H1 (cell line): ENCODE results near the gene CARM1. TPM values are rescaled to one million over a fixed set of nuclear protein-coding genes. Genes with fewer than 3 reads are reported as not detected.

ENCODE experiments used
- CTCF ChIA-PET: fragments of 300-600 bp; sonication (Branson Sonifier 250); formaldehyde crosslinking; loops from one replicate; lab custom pipeline; 2021; ENCODE audit not compliant: partially characterized antibody; lab: Charles Lee
- POLR2A ChIA-PET: fragments of 300-600 bp; sonication (Branson Sonifier 250); formaldehyde crosslinking; loops from one replicate; lab custom pipeline; 2021; ENCODE audit warnings: inconsistent platforms; ENCODE audit not compliant: partially characterized antibody; lab: Charles Lee
- DNase-seq, 2 experiments: peaks; one replicate each; pipeline versions ENCODE4 v3.0.0 to v3.0.0-alpha.2; 2010 to 2022; ENCODE audit warnings: low spot score in 2 of 2, low read depth in 1 of 2, mixed read lengths in 1 of 2
- FAIRE-seq: peaks from 2 replicates; lab custom pipeline; 2011; peaks lifted over from hg19 to GRCh38; lab: Jason Lieb, UNC
- H2AFZ ChIP-seq: 2 replicates; pipeline ENCODE4 v1.8.1; 2012; ENCODE audit warnings: low read length, inconsistent platforms
- H2AK5ac ChIP-seq: 2 replicates; pipeline ENCODE4 v1.6.1; 2013; ENCODE audit warnings: low read depth, low read length
- H2BK120ac ChIP-seq: replicated peaks from 2 replicates; pipeline ENCODE3; 2013; ENCODE audit warnings: low read depth, low read length, inconsistent platforms
- H2BK12ac ChIP-seq: 2 replicates; pipeline ENCODE4 v1.6.1; 2013; ENCODE audit warnings: low read depth, low read length
- H2BK15ac ChIP-seq: 2 replicates; pipeline ENCODE4 v1.6.1; 2013; ENCODE audit warnings: low read length
- H2BK20ac ChIP-seq: 2 replicates; pipeline ENCODE4 v1.6.1; 2013; ENCODE audit warnings: low read length
- H2BK5ac ChIP-seq: 2 replicates; pipeline ENCODE4 v1.6.1; 2013; ENCODE audit warnings: low read depth, low read length
- H3K14ac ChIP-seq: 2 replicates; pipeline ENCODE4 v1.6.1; 2013; ENCODE audit warnings: inconsistent platforms; ENCODE audit not compliant: insufficient read length
- H3K18ac ChIP-seq: 2 replicates; pipeline ENCODE4 v1.6.1; 2013; ENCODE audit warnings: low read length; ENCODE audit errors: extremely low read depth
- H3K23ac ChIP-seq: 2 replicates; pipeline ENCODE4 v1.6.1; 2013; ENCODE audit warnings: inconsistent platforms; ENCODE audit not compliant: insufficient read length
- H3K23me2 ChIP-seq: 2 replicates; pipeline ENCODE4 v1.6.1; 2013; ENCODE audit warnings: low read depth, low read length
- H3K27ac ChIP-seq: 2 replicates; pipeline ENCODE4 v1.6.1; 2011; ENCODE audit warnings: low read depth, low read length, inconsistent platforms
- H3K27me3 ChIP-seq, 4 experiments: replicated peaks in 1 of 4; 1 replicate in 1 of 4; 2 replicates in 3 of 4; pipeline versions ENCODE4 v1.6.1 to v1.8.1; 2011 to 2013; ENCODE audit warnings: low read length in 3 of 4, mild to moderate bottlenecking in 3 of 4, inconsistent platforms in 2 of 4, mixed read lengths in 2 of 4, moderate library complexity in 1 of 4; ENCODE audit not compliant: control insufficient read depth in 3 of 4, insufficient read depth in 3 of 4; ENCODE audit errors: extremely low read depth in 1 of 4
- H3K36me3 ChIP-seq, 4 experiments: 2 replicates each; pipeline versions ENCODE4 v1.6.1 to v1.8.1; 2011 to 2013; ENCODE audit warnings: mild to moderate bottlenecking in 4 of 4, low read length in 3 of 4, moderate library complexity in 2 of 4, control low read depth in 1 of 4, inconsistent platforms in 1 of 4; ENCODE audit not compliant: insufficient read depth in 4 of 4, control insufficient read depth in 2 of 4
- H3K4ac ChIP-seq: replicated peaks from 2 replicates; pipeline ENCODE3; 2013; ENCODE audit warnings: low read length, low read depth, mixed read lengths, inconsistent platforms; ENCODE audit not compliant: insufficient read length
- H3K4me1 ChIP-seq, 4 experiments: replicated peaks in 1 of 4; 1 replicate in 1 of 4; 2 replicates in 3 of 4; pipeline versions ENCODE4 v1.6.1 to v1.8.1; 2011 to 2013; ENCODE audit warnings: low read length in 3 of 4, inconsistent platforms in 2 of 4, mixed read lengths in 1 of 4; ENCODE audit not compliant: insufficient read depth in 4 of 4, control insufficient read depth in 3 of 4
- H3K4me2 ChIP-seq, 2 experiments: 2 replicates each; pipeline versions ENCODE4 v1.6.1 to v1.8.1; 2011 to 2013; ENCODE audit warnings: low read depth in 2 of 2, low read length in 2 of 2, control low read depth in 1 of 2, inconsistent platforms in 1 of 2, mild to moderate bottlenecking in 1 of 2; ENCODE audit not compliant: insufficient read depth in 1 of 2
- H3K4me3 ChIP-seq, 4 experiments: fragments of 200-600, 300-600 bp in 1 of 4; sonication (generic), shearing (Covaris generic), sonication (Bioruptor Twin) in 1 of 4; 2 replicates each; pipeline versions ENCODE4 v1.5.1 to v1.8.1; 2011 to 2016; ENCODE audit warnings: low read length in 4 of 4, low read depth in 3 of 4, control low read depth in 2 of 4, inconsistent platforms in 2 of 4, mild to moderate bottlenecking in 2 of 4, mixed read lengths in 1 of 4, moderate library complexity in 1 of 4; ENCODE audit not compliant: insufficient read depth in 2 of 4; ENCODE audit errors: extremely low read depth in 1 of 4
- H3K56ac ChIP-seq: replicated peaks from 2 replicates; pipeline ENCODE3; 2013; ENCODE audit warnings: low read depth, mild to moderate bottlenecking, mixed read lengths, low read length, inconsistent platforms; ENCODE audit not compliant: insufficient read length
- H3K79me1 ChIP-seq: 2 replicates; pipeline ENCODE4 v1.6.1; 2013; ENCODE audit warnings: low read depth, low read length, control low read depth
- H3K79me2 ChIP-seq, 2 experiments: 2 replicates each; pipeline versions ENCODE4 v1.6.1 to v1.8.1; 2012 to 2013; ENCODE audit warnings: low read length in 2 of 2, mild to moderate bottlenecking in 2 of 2, inconsistent platforms in 1 of 2; ENCODE audit not compliant: insufficient read depth in 2 of 2, control insufficient read depth in 1 of 2
- H3K9ac ChIP-seq, 4 experiments: replicated peaks in 1 of 4; 1 replicate in 1 of 4; 2 replicates in 3 of 4; pipeline versions ENCODE4 v1.6.1 to v1.8.1; 2011 to 2013; ENCODE audit warnings: low read depth in 3 of 4, low read length in 3 of 4, control low read depth in 2 of 4, mild to moderate bottlenecking in 2 of 4, moderate library complexity in 2 of 4, inconsistent platforms in 1 of 4; ENCODE audit errors: extremely low read depth in 1 of 4
- H3K9me3 ChIP-seq, 2 experiments: 2 replicates each; pipeline versions ENCODE4 v1.6.1 to v1.8.1; 2012 to 2013; ENCODE audit warnings: mild to moderate bottlenecking in 2 of 2, moderate library complexity in 2 of 2, control low read depth in 1 of 2, inconsistent platforms in 1 of 2, low read depth in 1 of 2, low read length in 1 of 2, mixed read lengths in 1 of 2; ENCODE audit not compliant: insufficient read depth in 2 of 2
- H4K20me1 ChIP-seq, 2 experiments: replicated peaks in 1 of 2; 2 replicates each; pipeline versions ENCODE3 to v1.8.1; 2011 to 2013; ENCODE audit warnings: inconsistent platforms in 2 of 2, low read length in 2 of 2, mild to moderate bottlenecking in 1 of 2; ENCODE audit not compliant: insufficient read depth in 2 of 2, control insufficient read depth in 1 of 2
- H4K5ac ChIP-seq: 2 replicates; pipeline ENCODE4 v1.6.1; 2013; ENCODE audit warnings: low read length, low read depth, mixed read lengths, inconsistent platforms; ENCODE audit not compliant: insufficient read length
- H4K8ac ChIP-seq: 2 replicates; pipeline ENCODE4 v1.8.0; 2013; ENCODE audit warnings: mild to moderate bottlenecking, moderate library complexity, low read length, inconsistent platforms; ENCODE audit not compliant: insufficient read depth; ENCODE audit errors: extremely low read depth
- H4K91ac ChIP-seq: replicated peaks from 2 replicates; pipeline ENCODE3; 2013; ENCODE audit warnings: low read length, mixed read lengths, inconsistent platforms; ENCODE audit not compliant: insufficient read length
- ATF2 ChIP-seq: IDR thresholded peaks from 2 replicates; pipeline ENCODE4 v1.6.1; 2012; ENCODE audit warnings: low read length, inconsistent platforms
- ATF3 ChIP-seq: IDR thresholded peaks from 2 replicates; pipeline ENCODE4 v1.6.1; 2011; ENCODE audit warnings: low read depth, mild to moderate bottlenecking, low read length; ENCODE audit not compliant: insufficient read depth
- JUND ChIP-seq: IDR thresholded peaks from 2 replicates; pipeline ENCODE4 v1.6.1; 2011; ENCODE audit warnings: mild to moderate bottlenecking, improper control_type of control experiment, low read length
- MAFK ChIP-seq: IDR thresholded peaks from 2 replicates; pipeline ENCODE4 v1.6.1; 2012; ENCODE audit warnings: low read depth, mild to moderate bottlenecking, improper control_type of control experiment, low read length
- NRF1 ChIP-seq: IDR thresholded peaks from 2 replicates; pipeline ENCODE4 v1.6.1; 2011; ENCODE audit warnings: mild to moderate bottlenecking, low read depth, low read length, improper control_type of control experiment
- RNF2 ChIP-seq: fragments of 200-900, 300-1000 bp; sonication (generic); IDR thresholded peaks from 2 replicates; pipeline ENCODE4 v1.7.1; 2016; ENCODE audit warnings: borderline replicate concordance, low read depth, mild to moderate bottlenecking, antibody characterized with exemption, low read length; ENCODE audit not compliant: poor library complexity, severe bottlenecking; ENCODE audit errors: missing control alignments
- SP4 ChIP-seq: IDR thresholded peaks from 2 replicates; pipeline ENCODE4 v1.6.1; 2012; ENCODE audit warnings: low read length, inconsistent platforms
- USF2 ChIP-seq: IDR thresholded peaks from 2 replicates; pipeline ENCODE4 v1.6.1; 2011; ENCODE audit warnings: low read length, improper control_type of control experiment
- WGBS, 2 experiments: shearing (Covaris generic) in 1 of 2; methylation state at CpG; one replicate each; pipeline versions ENCODE4 v1.1.6 to v1.1.7; 2013 to 2015; ENCODE audit warnings: low lambda C conversion rate in 2 of 2, mixed read lengths in 2 of 2, inconsistent platforms in 1 of 2, low coverage in 1 of 2, missing lambda C conversion rate in 1 of 2; ENCODE audit not compliant: insufficient replicate concordance in 2 of 2, insufficient coverage in 1 of 2, insufficient read length in 1 of 2; ENCODE audit errors: extremely low coverage in 1 of 2, missing lambda C conversion rate in 1 of 2; 5-methylcytosine and 5-hydroxymethylcytosine counted together
- polyA plus RNA-seq, 7 experiments: library from polyadenylated mRNA; depleted of rRNA in 3 of 7; stranded (reverse) in 5 of 7; unstranded in 2 of 7; fragments of >200 nt in 5 of 7; fragments of 200-250 nt in 2 of 7; gene quantifications; 1 replicate in 5 of 7; 2 replicates in 1 of 7; 4 replicates in 1 of 7; pipeline versions ENCODE4 v1.2.1 to v1.2.3, GENCODE V29; 2011 to 2013; ENCODE audit warnings: missing spikeins in 2 of 7, mixed read lengths in 2 of 7
- total RNA-seq: library from RNA; stranded (reverse); fragmentation: NEBNext Ultra II Directional; extraction: Animal tissue kit (Norgen Biotek cat#: 25700); gene quantifications from 2 replicates; pipeline ENCODE4 v1.2.1, GENCODE V29; 2021

Gene CARM1
- total and polyA plus RNA-seq, 2 of the 8 experiments (the other 6 are each of a cell fraction or from before 2014, with no cell fraction given), result 134 to 164 TPM

- Histone ChIP-seq H4K91ac (no peak overlapping the region), H3K4ac (no peak overlapping the region), H3K18ac (no peak overlapping the region), H2BK120ac (no peak overlapping the region), H3K36me3 (no peaks in the 10 kb centered on the region), H3K56ac (no peak overlapping the region)
- no peak for FAIRE-seq
- TF ChIP-seq USF2 (no peak), ATF3 (no peak), ATF2 (no peak), JUND (no peak), RNF2 (no peak), MAFK (no peak), NRF1 (no peak), SP4 (no peak)
- TF ChIP-seq, all 59 proteins: peak for 0
- no peak overlapping the region for H2BK15ac ChIP-seq
- no peak overlapping the region for H4K5ac ChIP-seq
- H2BK5ac ChIP-seq, result 0 out of 2 replicates have a peak overlapping the region, but pooled peaks have one; percentile 8
- H3K27me3 ChIP-seq, result no peaks in the 10 kb centered on the region
- H2BK12ac ChIP-seq, result no peak overlapping the region
- POLR2A ChIA-PET, result interaction anchor here (0.6 to 5.1 kb wide), 2 partner anchors 13 to 50 kb away, joined by 3 to 28 read pairs; no protein-coding TSS in a partner anchor
- H4K20me1 ChIP-seq, result peaks cover 8 to 10% of the 10 kb centered on the region in 2 experiments
- no peaks in the 10 kb centered on the region for H3K9me3 ChIP-seq
- DNase-seq, result no peak
- H3K27ac ChIP-seq, result no peak overlapping the region
- no peak overlapping the region for H3K23ac ChIP-seq
- H3K9ac ChIP-seq, result no peak overlapping the region
- CTCF ChIA-PET, result interaction anchor here (1.2 to 12.4 kb wide), 3 partner anchors 18 to 35 kb away, joined by 3 to 110 read pairs (median 13); no protein-coding TSS in a partner anchor
- peaks cover 21% of the 10 kb centered on the region for H3K79me1 ChIP-seq
- H2BK20ac ChIP-seq, result no peak overlapping the region
- H3K79me2 ChIP-seq, result peaks cover 43 to 73% of the 10 kb centered on the region in 2 experiments
- peak overlapping the region; percentile 69; the same call in 1 of the 2 replicates for H4K8ac ChIP-seq
- no peak overlapping the region for H2AK5ac ChIP-seq
- H2AFZ ChIP-seq, result no peak overlapping the region
- WGBS, 2 experiments, result 87% methylated on average over 4 of the region's 4 CpGs; no CpG with 5 or more reads in 1 of the 2 experiments
- peaks cover 5% of the 10 kb centered on the region for H3K23me2 ChIP-seq
- H3K4me2 ChIP-seq, result peak overlapping the region; percentile 17 to 100; a peak in 1 of 4 replicates
- no peak overlapping the region for H3K4me3 ChIP-seq
- H3K4me1 ChIP-seq, result peaks cover 0 to 12% (median 8%) of the 10 kb centered on the region in 4 experiments; a peak in 6 of 7 replicates
- no peak overlapping the region for H3K14ac ChIP-seq
Observed at GRCh38 chr19:10963865-10964264, 92.5 kb downstream of the CARM1 start.
